Activated gamma-delta T cell treated with anti-CD3 and anti-CD28 coated beads, Interleukin-2, amount 50 U/mL, for 16 hours (primary cell): ENCODE results near the gene FMN1.

Source experiments
- DNase-seq: peaks from one replicate; pipeline ENCODE4 v3.0.0-alpha.2; 2020; ENCODE audit warnings: low read depth

Gene FMN1

DNA sequence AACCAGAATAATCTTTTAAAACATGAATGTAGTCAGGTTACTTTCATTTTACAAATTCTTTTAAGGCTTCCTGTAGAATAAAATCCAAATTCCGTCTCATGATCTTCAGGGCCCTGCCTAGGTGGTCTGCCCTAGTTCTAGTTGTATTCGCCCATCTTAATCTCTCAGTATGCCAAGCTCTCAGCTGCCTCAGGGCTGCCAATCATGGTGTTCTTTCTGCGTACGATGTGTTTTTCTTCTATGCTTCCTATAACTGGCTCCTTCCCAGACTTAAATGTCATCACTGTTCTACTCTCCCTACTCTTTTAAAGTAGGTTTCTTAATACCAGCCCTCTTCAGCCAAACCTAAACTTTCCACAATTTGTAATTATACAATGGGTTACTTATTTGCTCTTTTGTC is 369.3 kb downstream of the FMN1 start:
- no peak for DNase-seq

DNA sequence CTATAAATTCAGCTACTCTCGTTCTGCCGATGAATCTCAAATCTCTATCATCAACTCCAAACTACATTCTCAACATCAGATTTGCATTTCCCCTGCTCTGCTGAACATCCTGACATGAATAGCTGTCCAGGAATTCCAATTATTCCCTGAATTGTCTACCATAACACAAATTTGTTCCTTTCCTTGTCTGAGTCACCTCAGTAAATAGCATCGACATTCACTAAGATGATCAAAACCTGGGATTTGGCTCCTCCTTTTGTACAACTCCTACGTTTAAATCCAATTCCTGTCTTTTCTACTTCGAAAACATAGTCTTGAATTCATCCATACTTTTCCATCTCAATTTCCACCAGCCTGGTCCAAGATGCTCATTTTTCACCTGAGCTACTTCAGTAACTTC is 369.7 kb downstream of the FMN1 start:
- DNase-seq, result no peak

DNA sequence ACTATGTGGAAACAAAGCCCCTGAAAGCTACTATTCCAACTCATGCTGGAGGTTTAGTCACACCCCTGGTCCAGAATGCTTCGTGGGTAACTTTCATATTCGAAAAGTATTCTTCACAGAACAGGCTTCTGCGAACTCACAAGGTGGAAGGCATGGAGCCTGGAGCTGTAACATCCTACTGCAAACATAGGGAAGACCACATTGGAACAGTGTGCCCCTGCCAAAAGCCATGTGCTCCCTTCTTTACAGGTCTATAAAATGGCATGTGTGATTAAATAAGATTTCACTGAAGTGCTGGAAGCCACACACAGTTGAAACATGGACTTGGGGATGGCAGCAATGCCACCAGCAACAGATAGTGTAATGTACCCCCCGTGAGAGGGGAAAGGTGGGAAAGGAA is 370.8 kb downstream of the FMN1 start:
- DNase-seq, result no peak

DNA sequence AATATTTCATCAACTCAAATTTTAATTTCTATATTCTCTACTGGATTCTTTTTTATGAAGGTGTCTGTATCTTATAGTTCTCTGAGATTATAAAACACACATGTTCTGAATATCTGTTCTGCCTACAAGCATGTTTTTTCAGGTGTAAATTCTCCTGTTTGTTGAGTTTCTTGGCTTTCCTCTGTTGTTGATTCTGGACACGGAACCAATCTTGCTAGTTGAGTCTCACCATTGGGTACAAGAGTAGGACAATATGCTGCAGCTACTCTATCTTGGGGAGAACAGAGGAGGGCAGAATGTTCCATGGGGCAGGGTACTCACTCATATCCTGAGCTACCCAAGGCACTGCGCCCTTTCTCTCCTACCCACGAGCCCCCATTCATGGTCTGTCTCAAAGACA is 371.8 kb downstream of the FMN1 start:
- DNase-seq, result no peak

DNA sequence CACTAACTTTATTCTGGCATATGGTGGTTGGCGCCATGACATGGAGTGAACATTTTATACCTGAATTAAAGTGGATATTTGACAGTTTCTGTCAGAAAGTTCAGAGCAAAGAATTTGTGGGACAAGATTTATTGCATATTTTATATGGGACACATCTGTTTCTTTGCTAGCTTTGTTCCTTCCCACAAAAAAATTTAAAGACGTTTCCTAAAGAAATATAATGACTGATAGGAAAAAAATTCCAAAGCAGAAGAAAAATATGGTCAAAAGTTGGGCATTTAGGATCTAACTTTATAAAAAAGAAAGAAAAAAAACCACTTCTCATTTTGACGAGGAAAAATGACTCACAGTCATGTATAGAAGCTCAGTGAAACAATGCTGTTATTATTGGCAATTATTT is 375.1 kb downstream of the FMN1 start:
- no peak for DNase-seq

DNA sequence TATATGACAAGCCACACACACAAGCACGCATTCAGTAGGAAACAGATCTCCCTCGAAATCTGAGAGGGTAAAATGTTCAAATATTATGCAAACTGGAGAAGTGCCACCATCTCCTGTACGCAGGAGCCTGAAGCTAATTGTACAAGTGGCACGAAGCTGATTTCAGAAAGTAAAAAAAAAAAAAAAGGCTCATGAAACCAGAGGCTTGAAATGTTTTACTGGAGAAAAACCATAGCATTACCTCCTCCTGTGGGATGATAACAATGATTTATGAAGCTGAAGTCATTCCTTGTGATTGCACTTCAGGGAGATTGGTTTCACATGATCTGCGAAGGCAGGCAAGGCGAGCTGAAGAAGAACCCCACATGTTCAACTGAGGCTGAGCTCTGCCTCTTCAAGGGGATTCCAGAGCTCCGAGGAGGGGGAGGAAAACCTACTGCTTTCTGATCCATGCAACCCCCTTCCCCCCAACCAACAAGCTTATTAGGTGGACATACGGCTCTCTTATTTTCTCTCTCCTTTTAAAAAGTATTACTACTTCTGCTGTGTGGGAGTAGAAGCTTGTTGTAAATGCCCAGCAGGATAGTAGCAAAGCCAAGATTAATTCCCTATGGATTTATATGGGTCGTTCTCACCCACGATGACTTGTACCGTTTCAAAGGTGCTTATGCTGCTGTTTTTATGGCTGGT is 375.6 kb downstream of the FMN1 start:
- no peak for DNase-seq

DNA sequence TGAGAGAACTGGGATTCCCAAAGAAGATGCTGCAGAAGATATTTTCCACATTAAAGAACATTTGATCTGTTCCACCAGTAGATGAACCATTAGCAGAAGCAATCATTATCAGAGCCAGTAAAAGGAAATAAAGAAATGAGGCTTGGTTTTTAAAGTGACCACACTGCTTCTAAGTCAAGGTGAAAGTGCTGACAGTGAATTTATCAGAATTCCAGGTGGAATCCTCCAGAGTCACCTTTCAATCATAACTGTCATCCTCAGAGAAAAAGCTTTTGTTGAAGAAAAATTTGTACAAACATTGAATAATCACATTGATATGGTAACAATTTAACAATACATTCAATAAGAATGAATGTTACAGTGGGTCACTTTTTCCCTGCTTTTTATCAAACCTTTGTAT is 376.9 kb downstream of the FMN1 start:
- no peak for DNase-seq

DNA sequence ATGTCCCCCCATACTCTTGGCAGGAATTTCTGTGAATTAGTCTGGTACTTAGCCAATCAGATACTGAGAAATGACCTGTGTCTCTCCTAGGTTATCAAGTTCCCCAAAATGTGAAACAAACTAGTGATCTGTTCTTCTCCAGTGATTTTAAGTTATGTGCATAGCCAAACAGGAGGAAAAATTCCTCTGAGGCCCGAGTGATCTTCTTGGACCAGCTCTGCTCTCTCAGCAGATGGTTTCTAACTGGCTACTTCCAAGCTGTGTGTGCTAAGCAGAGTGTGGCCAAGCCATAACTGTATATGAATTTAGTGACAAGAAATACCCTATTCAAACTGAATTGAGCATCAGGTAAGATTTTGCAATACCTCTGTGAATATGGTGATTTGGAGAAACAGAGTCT is 387.2 kb downstream of the FMN1 start:
- DNase-seq, result no peak

DNA sequence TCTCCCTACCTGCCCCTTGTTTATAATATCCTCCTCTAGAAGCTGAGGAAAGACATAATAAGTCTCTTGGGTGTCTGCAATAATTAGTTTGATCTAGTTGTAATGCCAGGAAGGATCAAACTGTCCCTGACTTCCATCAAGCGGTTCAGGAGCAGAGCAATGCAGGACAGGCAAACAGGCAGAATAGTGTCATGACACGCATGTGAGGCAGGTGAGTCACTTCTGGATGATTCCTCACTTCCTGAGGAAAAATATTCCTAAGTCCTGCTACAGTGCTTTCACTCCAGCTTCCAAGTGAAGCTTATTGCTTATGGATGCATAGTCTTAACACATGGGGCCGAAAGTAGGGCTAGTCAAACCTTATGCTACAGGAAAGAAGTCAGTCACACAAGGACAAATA is 390.9 kb downstream of the FMN1 start:
- DNase-seq, result no peak

DNA sequence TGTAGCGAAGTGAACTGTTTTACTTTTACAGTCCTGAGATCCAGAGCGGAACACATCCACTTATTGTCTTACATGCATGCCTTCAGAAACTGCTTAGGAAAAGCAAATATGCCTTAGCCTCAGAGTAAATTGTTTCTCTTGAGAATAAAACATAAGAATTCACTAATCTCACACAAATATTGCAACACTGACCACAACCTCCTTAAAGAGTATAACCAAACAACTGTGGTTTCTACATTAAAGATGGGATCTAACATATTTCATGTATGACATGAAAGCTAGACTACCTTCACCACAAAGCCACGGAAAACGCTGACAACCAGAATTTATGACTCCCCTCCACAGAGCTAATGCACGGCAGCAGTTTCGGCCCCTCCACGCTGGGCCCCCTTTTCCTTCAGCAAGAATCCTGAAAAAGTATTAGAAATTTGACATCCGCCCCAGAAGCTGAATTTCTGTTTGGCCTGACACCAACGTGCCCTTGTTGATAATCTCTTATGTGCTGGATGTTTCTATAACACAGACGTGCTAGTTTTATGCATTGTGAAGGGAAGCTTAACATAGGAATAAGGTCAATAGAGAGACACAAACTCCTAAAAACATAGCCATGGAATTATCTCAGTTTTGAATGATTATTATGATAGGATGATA is 392.1 kb downstream of the FMN1 start:
- DNase-seq, result no peak

DNA sequence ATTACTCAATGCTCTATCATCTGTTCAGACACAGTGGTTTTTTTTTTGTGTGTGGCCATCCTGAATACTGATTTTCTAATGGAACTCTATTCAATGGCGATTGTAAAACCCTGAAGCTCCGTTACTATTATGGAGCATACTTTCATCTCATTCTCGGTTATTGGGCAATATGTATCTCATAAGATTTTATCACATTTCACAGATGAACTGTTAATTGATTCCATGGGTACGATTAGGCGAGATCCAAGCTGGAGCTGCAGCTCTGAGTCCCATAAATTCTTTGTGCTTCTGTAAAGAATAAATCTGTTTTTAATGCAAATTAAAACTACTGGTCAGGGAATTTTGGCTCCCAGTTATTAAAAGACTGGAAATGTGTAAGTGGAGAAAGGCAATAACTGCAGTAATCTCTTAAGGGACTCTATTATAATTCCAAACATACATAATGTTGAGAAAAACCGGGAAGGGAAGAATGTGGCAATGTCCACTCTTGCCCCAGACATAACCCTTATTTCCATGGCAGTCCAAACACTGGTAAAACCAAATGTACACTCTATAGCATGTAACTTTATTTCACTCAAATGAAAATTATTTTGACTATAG is 394.5 kb downstream of the FMN1 start:
- no peak for DNase-seq

DNA sequence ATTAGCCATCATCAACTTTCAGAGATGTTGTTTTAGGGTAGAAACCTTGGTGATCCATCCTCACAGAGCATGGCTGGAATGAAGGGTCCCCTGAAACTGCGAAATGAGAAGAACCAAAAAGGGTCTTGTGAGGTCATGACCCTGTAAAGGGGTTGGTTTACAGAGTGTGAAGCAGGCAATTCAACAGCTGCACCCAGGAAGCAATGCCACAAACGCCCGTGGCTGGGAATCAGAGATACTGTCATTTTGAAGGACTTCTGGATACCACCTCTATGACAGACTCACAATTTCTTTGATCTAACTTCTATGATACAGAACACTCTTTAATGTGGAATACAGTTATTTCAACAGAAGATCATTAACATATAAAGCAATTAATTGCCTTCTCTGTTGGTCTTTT is 397.7 kb downstream of the FMN1 start:
- no peak for DNase-seq

DNA sequence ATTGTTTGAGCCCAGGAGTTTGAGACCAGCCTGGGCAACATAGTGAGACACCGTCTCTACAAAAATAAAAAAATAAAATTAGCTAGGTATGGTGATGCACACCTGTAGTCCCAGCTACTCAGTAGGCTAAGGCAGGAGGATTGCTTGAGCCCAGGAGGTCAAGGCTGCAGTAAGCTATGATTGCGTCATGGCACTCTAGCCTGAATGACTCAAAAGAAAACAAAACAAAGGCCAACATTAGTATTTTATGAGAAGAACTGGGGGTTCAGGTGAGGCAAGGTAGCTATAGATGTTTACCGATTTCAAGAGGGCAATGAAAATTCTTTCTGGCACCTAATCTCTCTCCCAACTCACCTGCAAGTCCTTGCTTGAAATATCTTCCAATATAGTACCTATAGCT is 399.5 kb downstream of the FMN1 start:
- DNase-seq, result no peak

DNA sequence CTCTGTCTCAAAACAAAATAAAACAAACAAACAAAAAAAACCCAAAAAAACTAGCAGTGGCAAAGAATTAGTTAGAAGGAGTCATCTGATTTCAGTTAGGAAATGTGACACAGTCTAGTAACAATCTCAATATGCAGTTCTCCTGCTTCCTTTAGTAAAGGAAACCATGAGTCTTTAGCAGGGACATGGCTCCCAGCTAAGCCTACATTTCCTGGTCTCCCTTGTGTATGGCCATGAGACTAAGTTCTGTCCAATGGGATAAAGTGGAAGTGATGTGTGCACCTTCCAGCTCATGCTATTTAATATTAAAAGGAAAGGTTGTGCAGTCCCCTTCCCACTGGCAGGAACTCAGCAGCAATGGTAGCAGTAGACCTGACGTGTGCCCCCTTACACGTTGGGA is 402.1 kb downstream of the FMN1 start:
- DNase-seq, result no peak

DNA sequence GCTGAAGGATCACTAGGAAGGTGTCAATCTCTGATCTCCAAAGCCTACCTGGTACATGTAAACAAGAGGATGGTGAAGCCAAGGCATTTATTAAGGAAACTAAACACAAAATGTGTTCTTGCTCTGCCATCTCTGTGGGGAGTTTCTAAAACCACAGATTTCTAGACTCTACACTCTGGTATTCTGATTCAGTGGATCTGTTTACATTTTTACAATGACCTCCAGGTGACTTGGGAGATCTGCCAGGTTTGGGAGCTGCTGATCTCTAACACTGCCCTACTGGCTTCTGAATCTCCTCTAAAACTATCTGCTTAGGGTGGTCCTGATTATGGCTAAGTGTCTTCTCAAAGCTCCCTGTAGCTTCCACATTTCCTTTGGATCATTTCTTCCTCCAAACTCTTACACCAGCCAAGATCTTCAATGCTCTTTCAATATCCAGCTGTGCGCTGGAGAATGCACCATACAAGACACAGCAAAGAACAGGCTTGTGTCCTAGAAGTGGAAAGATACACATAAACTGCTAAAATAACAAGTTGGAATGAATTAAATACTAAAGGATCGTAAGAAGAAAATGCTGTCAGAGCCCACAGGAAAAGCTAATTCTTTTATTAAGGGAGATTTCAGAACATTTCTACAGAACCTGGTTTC is 404.0 kb downstream of the FMN1 start:
- no peak for DNase-seq

DNA sequence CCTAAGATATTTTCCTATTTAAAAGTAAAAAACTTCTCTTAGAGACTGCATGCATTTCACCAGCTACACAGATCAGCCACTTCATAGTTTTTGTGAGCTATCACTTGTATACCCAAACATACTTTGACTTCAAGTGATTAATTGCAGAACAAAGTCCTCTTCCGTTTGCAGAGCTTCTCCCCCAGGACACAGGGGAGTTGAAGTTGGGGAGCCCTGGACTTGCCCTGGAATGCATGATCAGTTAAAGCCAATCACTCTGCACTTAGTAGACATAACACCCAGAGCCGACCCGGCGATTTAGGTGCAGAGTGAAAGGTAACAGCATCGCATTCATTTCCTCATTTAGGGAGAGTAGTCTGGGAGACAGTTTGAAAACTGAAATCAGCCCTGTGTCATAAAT is 406.6 kb downstream of the FMN1 start:
- DNase-seq, result no peak

DNA sequence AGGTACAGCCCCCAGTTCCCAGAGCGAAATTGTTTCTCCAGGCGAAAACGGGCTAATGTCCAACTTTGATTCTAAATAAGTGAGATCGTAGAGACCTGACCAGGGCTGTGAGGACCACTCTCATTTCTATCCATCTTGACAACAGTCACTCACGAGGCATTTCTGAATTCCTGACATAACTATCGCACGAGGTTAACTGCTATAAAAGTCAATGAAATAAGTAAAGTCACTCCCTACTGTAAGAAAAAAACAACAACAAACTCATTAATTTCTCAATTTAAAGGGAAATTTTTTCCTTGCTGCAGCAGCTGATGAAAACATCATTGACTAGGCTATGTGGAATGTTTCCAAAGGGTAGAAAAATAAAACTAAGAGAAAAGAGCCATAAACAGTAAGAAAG is 407.6 kb downstream of the FMN1 start:
- no peak for DNase-seq

DNA sequence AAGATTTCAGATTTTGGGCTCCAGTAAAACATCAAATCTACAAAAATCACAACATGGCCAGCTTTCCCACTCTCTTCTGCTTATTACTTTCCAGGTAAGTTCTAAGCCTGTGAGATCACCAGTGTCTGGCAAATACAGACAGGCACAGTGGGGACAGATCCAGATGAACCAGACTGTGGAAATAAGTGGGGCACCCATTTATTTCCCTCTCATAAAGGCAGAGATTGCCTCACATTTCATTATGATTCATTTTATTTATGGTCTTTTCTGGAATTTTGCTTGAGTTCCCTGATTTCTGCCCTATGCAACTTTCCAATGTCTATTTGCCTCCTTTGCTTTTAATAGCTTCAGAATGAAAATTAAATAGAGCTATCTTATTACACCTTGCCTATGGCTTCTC is 409.9 kb downstream of the FMN1 start:
- no peak for DNase-seq

DNA sequence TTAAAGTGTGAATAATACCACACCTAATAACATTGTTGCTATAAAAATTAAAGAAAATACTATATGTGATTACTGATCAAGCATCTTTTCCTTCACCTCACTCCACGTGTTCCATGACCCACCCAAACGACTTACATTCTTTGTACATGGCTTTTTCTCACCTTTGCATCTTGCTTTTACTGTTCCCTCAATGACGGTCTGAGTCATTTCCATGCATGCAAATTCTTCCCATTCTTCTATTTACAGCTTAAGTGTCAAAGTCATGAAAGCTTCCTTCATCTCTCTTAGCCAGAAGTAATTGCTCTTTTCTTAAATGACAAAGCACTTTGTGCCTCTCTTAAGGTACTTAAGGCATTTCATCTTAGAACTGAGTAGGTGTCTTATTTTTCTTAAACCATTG is 412.7 kb downstream of the FMN1 start:
- no peak for DNase-seq

DNA sequence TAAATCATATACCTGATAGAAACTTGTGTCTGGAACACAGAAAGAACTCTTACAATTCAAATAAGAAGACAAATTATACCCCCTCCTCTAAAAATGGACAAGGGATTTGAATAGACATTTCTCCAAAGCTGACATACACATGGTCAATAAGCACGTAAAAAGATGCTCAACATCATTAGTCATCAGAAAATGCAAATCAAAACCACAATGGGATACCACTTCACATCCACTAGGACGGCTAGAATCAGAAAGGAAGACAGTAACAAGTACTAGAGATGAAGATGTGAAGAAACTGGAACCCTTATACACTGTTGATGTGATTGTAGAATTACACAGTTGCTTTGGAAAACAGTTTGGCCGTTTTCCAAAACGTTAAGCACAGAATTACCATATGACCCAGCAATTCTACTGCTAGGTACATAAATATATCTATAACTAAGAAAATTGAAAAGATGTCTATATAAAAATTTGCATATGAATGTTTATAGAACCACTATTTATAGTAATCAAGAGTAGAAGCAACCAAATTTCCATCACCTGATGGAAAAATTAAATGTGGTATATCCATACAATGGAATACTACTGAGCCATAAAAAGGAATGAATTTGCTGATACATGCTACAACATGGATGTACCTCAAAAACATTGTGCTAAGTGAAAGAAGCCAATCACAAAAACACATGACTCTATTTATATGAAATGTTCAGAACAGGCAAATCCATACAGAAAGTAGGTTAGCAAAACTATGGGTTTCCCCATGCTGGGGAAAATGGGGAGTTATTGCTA is 415.9 kb downstream of the FMN1 start:
- DNase-seq, result no peak

DNA sequence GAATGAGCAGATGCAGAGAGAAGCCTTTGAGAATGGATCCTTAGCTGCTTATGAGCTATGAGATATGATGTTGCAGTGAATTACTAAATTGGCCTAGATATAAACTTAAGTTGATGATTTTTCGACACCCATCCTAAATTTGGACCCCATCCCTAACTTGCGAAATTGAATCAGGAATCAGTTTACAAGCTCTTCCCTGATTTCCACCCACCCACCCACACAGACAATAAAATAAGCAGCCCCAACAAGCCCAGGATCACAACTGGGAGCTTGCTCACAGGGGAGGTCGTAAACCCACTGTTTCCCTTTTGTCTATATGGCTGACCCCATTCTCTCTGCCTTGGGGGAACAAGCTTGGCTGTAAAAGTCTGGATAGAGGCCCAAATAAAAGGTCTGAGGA is 419.4 kb downstream of the FMN1 start:
- no peak for DNase-seq

DNA sequence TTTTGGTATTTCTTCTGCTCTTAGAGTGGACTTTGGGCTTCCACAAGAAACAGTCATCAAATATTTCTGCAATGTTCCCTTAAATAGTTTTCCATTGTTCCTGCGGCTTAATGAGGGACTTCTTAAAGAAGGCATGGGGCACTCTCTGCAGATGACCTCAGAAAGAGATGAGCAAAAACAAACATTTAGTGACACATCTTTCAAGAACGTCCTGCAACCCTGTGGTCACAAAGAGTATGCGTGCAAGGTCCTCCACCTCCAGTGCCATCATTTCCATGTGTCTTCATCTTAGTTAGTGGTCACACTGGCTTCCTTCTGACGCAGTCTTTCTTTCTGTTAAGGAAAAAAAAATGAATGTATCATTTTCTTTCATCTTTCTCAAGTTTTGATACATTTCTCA is 420.5 kb downstream of the FMN1 start:
- DNase-seq, result no peak

DNA sequence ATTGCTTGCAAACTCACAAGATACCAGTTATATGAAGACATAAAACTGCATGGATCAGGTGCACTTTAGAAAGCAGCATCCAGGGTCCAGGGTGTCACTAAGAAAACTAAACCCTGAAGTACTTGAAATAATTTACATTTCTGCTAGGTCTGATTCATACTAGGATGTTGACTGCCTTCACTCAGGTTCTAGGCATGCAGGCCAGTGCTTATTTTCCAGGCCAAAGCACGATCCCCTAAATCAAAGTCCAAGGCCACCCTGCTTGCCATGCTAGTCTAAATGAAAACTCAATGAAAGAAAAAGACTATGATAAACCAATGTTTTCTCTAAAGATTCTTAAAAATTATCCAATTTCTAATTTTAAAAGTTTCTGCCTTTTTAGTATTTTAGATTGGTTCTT is 427.3 kb downstream of the FMN1 start:
- no peak for DNase-seq
